Measurements from ENCODE around the gene TAF3. TPM values are rescaled to one million over a fixed set of nuclear protein-coding genes. Genes with fewer than 3 reads are reported as not detected.

The TAF3 gene
- total RNA-seq, 3 donors from 2014 or later = 7.4 to 9.7 (median 9.2) TPM

- Histone ChIP-seq H3K36me3 (no peaks in the 10 kb centered on the region), H3K9me3 (no peaks in the 10 kb centered on the region), H3K27me3 (no peaks in the 10 kb centered on the region), H3K27ac (no peak overlapping the region), H3K4me1 (no peaks in the 10 kb centered on the region), H3K4me3 (no peak overlapping the region)
- intact Hi-C loops (cut with DNase I; ENCODE audit: low total_unique reads) = no loop called here
- no peak for DNase-seq (ENCODE audit: low spot score in 2 of 2)
- TF ChIP-seq POLR2AphosphoS5 (IDR thresholded peaks at IDR 0.05) (no peak), CTCF (IDR thresholded peaks at IDR 0.05) (no peak), POLR2A (IDR thresholded peaks at IDR 0.05) (no peak)
Measured at GRCh38 chr10:7895699-7896090, 77.4 kb downstream of the TAF3 start.

GRCh38 chr10:7896297-7896696 lies 78.0 kb downstream of the TAF3 start:
- no peaks in the 10 kb centered on the region for H3K36me3 ChIP-seq
- no peak for DNase-seq (ENCODE audit: low spot score in 2 of 2)
- no peaks in the 10 kb centered on the region for H3K27me3 ChIP-seq
- intact Hi-C loops (cut with DNase I; ENCODE audit: low total_unique reads) = no loop called here
- no peak for TF ChIP-seq POLR2A (IDR thresholded peaks at IDR 0.05)
- no peak overlapping the region for H3K4me3 ChIP-seq
- no peak overlapping the region for H3K27ac ChIP-seq
- H3K4me1 ChIP-seq = no peaks in the 10 kb centered on the region
- no peaks in the 10 kb centered on the region for H3K9me3 ChIP-seq

GRCh38 chr10:7901256-7901655 lies 83.0 kb downstream of the TAF3 start:
- no peak overlapping the region for H3K27ac ChIP-seq

GRCh38 chr10:7902413-7902812 lies 84.1 kb downstream of the TAF3 start:
- H3K36me3 ChIP-seq = no peaks in the 10 kb centered on the region
- H3K4me1 ChIP-seq = no peaks in the 10 kb centered on the region
- intact Hi-C loops (cut with DNase I; ENCODE audit: low total_unique reads) = no loop called here
- no peaks in the 10 kb centered on the region for H3K27me3 ChIP-seq
- H3K27ac ChIP-seq = no peak overlapping the region
- no peak for DNase-seq (ENCODE audit: low spot score in 2 of 2)
- no peak overlapping the region for H3K4me3 ChIP-seq
- no peak for TF ChIP-seq POLR2AphosphoS5 (IDR thresholded peaks at IDR 0.05)
- TF ChIP-seq CTCF (IDR thresholded peaks at IDR 0.05) = no peak
- no peak for TF ChIP-seq POLR2A (IDR thresholded peaks at IDR 0.05)
- H3K9me3 ChIP-seq = no peaks in the 10 kb centered on the region

More at GRCh38 chr10:7901256-7901655, 83.0 kb downstream of the TAF3 start:
- TF ChIP-seq POLR2A (IDR thresholded peaks at IDR 0.05) = no peak
- TF ChIP-seq POLR2AphosphoS5 (IDR thresholded peaks at IDR 0.05) = no peak
- TF ChIP-seq CTCF (IDR thresholded peaks at IDR 0.05) = no peak
- no peak for DNase-seq (ENCODE audit: low spot score in 2 of 2)
- Histone ChIP-seq H3K4me3 (no peak overlapping the region), H3K9me3 (no peaks in the 10 kb centered on the region), H3K4me1 (no peaks in the 10 kb centered on the region), H3K27me3 (no peaks in the 10 kb centered on the region), H3K36me3 (no peaks in the 10 kb centered on the region)
- intact Hi-C loops (cut with DNase I; ENCODE audit: low total_unique reads) = no loop called here

- no peak for TF ChIP-seq POLR2AphosphoS5 (IDR thresholded peaks at IDR 0.05)
- no peak for TF ChIP-seq CTCF (IDR thresholded peaks at IDR 0.05)
- TF ChIP-seq POLR2A (IDR thresholded peaks at IDR 0.05) = no peak
- no peaks in the 10 kb centered on the region for H3K36me3 ChIP-seq
- DNase-seq (ENCODE audit: low spot score in 2 of 2) = no peak
- no peaks in the 10 kb centered on the region for H3K9me3 ChIP-seq
- H3K4me3 ChIP-seq = no peak overlapping the region
- no peaks in the 10 kb centered on the region for H3K27me3 ChIP-seq
- intact Hi-C loops (cut with DNase I; ENCODE audit: low total_unique reads) = no loop called here
- H3K4me1 ChIP-seq = no peaks in the 10 kb centered on the region
- H3K27ac ChIP-seq = no peak overlapping the region
Measured at GRCh38 chr10:7903851-7904250, 85.5 kb downstream of the TAF3 start.

GRCh38 chr10:7906128-7906527 lies 87.8 kb downstream of the TAF3 start:
- Histone ChIP-seq H3K9me3 (no peaks in the 10 kb centered on the region), H3K4me1 (no peaks in the 10 kb centered on the region), H3K36me3 (no peaks in the 10 kb centered on the region), H3K27ac (no peak overlapping the region), H3K4me3 (no peak overlapping the region), H3K27me3 (no peaks in the 10 kb centered on the region)
- intact Hi-C loops (cut with DNase I; ENCODE audit: low total_unique reads) = no loop called here
- DNase-seq (ENCODE audit: low spot score in 2 of 2) = no peak
- TF ChIP-seq CTCF (IDR thresholded peaks at IDR 0.05) (no peak), POLR2AphosphoS5 (IDR thresholded peaks at IDR 0.05) (no peak), POLR2A (IDR thresholded peaks at IDR 0.05) (no peak)

Measured in breast epithelium (tissue), 4 donors.